Tibial nerve (tissue), 4 donors: ENCODE data around the gene LRTM2.

Experiments used
- EP300 ChIP-seq, 2 donors: sonication (generic); formaldehyde crosslinking; IDR thresholded peaks; one replicate each; pipeline ENCODE4 v1.6.1; 2017; ENCODE audit warnings: antibody characterized with exemption in 2 of 2, mild to moderate bottlenecking in 1 of 2
- POLR2A ChIP-seq, 2 donors: fragments of 450-650 bp; IDR thresholded peaks; one replicate each; pipeline ENCODE4 v1.6.1; 2017; ENCODE audit warnings: antibody characterized with exemption in 2 of 2, mild to moderate bottlenecking in 2 of 2, moderate library complexity in 2 of 2
- TF ChIP-seq, protein P1 (sequence below), 5 experiments: fragments of 200-600 bp in 3 of 5; fragments of 450-650 bp in 2 of 5; sonication (generic) in 3 of 5; IDR thresholded peaks; one replicate each; pipeline ENCODE4 v1.5.1; 2016 to 2019; ENCODE audit warnings: antibody characterized with exemption in 5 of 5, mild to moderate bottlenecking in 3 of 5, moderate library complexity in 2 of 5

DNA sequence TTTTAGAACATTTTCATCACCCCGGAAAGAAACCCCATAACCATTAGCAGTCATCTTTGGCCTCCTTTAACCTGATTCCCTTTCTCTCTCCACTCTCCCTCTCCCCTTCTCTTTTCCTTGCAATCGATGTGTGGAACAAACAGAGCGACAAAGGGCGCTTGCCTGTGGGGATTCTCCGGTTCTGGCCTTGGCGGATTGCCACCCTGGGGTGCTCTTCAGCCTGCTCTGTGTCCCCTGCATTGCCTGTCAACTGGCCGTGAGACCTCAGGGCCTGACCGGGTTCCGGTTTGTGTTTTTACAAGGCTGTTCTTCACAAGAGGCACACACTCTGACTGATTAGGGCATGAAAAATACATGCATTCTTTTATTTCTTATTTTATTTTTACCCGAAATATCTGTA, 27.8 kb downstream of the LRTM2 start:
- TF ChIP-seq EP300 (IDR thresholded peaks at IDR 0.05) (no peak), POLR2A (IDR thresholded peaks at IDR 0.05) (no peak)
- TF ChIP-seq, protein P1, sequence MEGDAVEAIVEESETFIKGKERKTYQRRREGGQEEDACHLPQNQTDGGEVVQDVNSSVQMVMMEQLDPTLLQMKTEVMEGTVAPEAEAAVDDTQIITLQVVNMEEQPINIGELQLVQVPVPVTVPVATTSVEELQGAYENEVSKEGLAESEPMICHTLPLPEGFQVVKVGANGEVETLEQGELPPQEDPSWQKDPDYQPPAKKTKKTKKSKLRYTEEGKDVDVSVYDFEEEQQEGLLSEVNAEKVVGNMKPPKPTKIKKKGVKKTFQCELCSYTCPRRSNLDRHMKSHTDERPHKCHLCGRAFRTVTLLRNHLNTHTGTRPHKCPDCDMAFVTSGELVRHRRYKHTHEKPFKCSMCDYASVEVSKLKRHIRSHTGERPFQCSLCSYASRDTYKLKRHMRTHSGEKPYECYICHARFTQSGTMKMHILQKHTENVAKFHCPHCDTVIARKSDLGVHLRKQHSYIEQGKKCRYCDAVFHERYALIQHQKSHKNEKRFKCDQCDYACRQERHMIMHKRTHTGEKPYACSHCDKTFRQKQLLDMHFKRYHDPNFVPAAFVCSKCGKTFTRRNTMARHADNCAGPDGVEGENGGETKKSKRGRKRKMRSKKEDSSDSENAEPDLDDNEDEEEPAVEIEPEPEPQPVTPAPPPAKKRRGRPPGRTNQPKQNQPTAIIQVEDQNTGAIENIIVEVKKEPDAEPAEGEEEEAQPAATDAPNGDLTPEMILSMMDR (IDR thresholded peaks at IDR 0.05), result no peak
